ENCODE results near the gene FAM174A.
"Not testable (repeated sequence)": the region's sequence is repeated elsewhere in the genome, so short reads cannot be mapped to it uniquely, and the experiment has no call there.

Gene FAM174A

GRCh38 chr5:100576217-100576751 is 41.1 kb downstream of the FAM174A start:
- DNase-seq: no peak

GRCh38 chr5:100577506-100577905 is 42.3 kb downstream of the FAM174A start:
- DNase-seq: no peak

- DNase-seq: no peak
Observed at GRCh38 chr5:100584069-100584468, 48.9 kb downstream of the FAM174A start.

- no peak for DNase-seq
Observed at GRCh38 chr5:100584889-100585288, 49.7 kb downstream of the FAM174A start.

- DNase-seq: peak; percentile 6
Observed at GRCh38 chr5:100590867-100591266, 55.7 kb downstream of the FAM174A start.

- no peak for DNase-seq
Observed at GRCh38 chr5:100595152-100595811, 60.1 kb downstream of the FAM174A start.

GRCh38 chr5:100595812-100596173 is 60.6 kb downstream of the FAM174A start:
- DNase-seq: no peak

- DNase-seq: no peak
Observed at GRCh38 chr5:100598446-100598845, 63.3 kb downstream of the FAM174A start.

GRCh38 chr5:100600298-100600994 is 65.3 kb downstream of the FAM174A start:
- DNase-seq: no peak

- no peak for DNase-seq
Observed at GRCh38 chr5:100603141-100603540, 68.0 kb downstream of the FAM174A start.

- not testable (repeated sequence) for DNase-seq
Observed at GRCh38 chr5:100604021-100604420, 68.8 kb downstream of the FAM174A start.

GRCh38 chr5:100609594-100609993 is 74.4 kb downstream of the FAM174A start:
- no peak for DNase-seq

GRCh38 chr5:100614308-100614707 is 79.1 kb downstream of the FAM174A start:
- no peak for DNase-seq

GRCh38 chr5:100615362-100615761 is 80.2 kb downstream of the FAM174A start:
- no peak for DNase-seq

GRCh38 chr5:100616291-100616690 is 81.1 kb downstream of the FAM174A start:
- no peak for DNase-seq

GRCh38 chr5:100616981-100617380 is 81.8 kb downstream of the FAM174A start:
- no peak for DNase-seq

- no peak for DNase-seq
Observed at GRCh38 chr5:100623719-100624118, 88.5 kb downstream of the FAM174A start.

GRCh38 chr5:100634937-100635534 is 99.9 kb downstream of the FAM174A start:
- DNase-seq: no peak

Measured in NCI-H774 (cell line).